HG03432 (cell line): ENCODE results near the gene CAMK1D.
"Not testable (repeated sequence)": the region's sequence is repeated elsewhere in the genome, so short reads cannot be mapped to it uniquely, and the experiment has no call there.

Experiments used
- ATAC-seq: cut with Tn5 transposase; IDR thresholded peaks from one replicate; pipeline ENCODE4 v1.9.1; 2021; ENCODE audit warnings: mild to moderate bottlenecking, moderate library complexity; ENCODE audit not compliant: unreplicated experiment

The CAMK1D gene

GRCh38 chr10:12835709-12836108, 486.4 kb downstream of the CAMK1D start:
- ATAC-seq, result no peak

DNA sequence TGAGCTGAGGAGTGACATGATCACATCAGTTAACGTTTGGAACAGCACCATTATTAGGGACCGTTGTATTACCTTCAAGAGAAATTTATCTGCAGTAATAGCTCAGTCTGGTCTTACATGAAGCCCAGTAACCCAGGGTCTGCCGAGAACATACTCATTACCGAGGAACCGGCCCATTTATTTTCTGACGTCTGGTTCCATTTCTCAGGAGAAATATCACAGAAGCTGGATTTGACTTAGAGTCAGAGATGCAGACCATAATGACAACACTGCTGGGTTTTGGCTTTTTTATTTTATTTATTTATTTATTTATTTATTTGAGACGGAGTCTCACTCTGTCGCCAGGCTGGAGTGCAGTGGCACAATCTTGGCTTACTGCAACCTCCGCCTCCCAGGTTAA, 489.0 kb downstream of the CAMK1D start:
- ATAC-seq, result no peak

GRCh38 chr10:12838995-12839927, 489.9 kb downstream of the CAMK1D start:
- no peak for ATAC-seq

DNA sequence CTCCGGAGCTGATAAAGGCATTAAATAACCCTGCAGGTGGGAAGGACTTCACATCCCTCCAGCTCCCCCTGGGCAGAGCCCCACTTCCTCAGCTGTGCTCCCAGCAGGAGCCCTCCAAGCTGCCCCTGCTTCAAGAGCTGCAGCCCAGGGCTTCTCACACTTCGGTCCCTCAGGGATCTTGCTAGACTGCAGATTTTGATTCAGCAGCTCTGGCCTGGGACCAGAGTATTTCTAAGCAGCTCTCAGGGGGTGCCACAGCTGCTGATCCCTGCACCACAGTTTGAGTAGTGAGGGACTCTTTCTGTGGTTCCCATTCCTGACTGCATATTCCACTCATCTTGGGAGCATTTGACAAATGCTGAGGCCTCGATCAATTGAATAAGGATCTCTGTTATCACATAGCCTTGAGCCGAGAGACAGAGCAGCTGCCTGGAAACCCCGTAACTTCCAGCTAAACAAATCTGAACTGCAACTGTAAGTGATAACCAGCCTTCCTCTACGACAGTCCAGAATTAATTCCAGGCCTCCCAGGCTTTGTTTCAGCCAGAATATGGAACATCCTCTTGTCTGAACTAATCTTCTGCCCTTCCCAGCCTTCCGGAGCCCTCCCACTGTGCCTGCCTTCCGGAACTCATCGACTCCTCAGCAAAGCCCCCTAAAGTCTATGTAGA, 490.7 kb downstream of the CAMK1D start:
- ATAC-seq, result no peak

GRCh38 chr10:12841426-12841825, 492.1 kb downstream of the CAMK1D start:
- no peak for ATAC-seq

DNA sequence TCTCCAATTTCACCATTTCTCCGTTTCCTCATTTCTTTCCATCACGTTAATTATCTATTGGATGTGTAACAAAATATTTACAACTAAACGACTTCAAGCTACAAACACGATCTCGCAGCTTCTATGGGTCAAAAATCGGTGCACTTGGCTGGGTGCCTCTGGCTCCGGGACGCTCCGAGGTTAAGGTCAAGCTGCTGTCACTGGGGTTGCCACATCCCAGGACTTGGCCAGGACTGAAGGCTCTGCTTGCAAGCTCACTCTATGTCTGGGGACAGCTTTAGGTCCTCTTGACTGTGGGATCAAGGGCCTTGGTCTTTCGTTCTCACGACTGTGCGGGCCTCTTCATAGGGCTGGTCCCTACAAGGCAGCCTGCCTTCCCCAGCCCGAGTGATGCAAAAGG, 492.5 kb downstream of the CAMK1D start:
- no peak for ATAC-seq

DNA sequence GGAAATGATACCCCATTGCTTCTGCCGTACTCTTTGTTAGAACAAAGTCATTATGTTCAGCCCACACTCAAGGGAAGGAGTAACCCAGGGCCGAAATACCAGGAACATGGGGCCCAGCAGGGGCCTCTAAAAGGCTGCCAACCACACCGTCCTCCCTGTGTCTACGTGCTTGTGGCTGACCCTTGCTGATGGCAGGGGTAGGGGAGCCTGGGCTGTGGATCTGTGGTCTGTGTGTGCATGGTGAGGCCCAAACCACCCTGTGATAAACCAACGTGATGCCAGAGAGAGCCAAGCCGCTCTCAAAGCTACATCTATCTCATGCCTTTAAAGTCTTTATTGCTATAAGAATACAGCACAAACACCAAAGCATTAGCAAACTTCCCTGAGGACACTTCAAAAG, 493.0 kb downstream of the CAMK1D start:
- ATAC-seq, result no peak

GRCh38 chr10:12843296-12843945, 494.1 kb downstream of the CAMK1D start:
- no peak for ATAC-seq

DNA sequence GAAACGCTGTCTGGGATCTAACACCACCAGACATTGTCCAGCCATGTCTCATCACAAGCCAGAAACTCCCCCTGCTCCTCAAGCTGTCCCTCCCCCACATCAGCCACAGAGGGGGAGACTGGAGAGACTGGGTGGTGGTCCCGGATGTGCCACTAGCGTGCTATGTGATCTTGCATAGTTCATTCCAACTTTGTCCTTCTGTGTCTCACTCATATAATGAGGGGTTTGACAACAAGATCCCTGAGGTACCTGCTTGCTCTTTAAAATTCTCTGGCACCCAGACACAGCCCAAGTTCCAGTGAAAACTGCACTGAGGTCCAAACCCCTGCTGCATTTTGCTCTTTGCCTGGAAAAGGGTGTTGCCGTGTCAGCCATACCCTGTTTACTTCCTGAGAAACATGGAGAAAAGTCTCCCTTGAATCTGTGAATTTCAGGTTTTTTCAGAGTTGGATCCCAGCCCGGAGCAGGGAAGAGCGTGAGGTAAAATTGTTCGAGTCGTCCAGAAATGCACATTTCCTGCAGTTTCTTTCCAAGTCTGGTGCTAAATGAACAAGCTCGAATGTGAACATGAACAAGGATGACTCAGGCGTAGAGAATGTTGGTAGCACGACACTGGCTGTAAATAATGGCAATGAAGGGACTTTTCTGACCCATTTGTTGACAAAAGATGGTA, 495.6 kb downstream of the CAMK1D start:
- ATAC-seq, result no peak

- ATAC-seq, result no peak
These were observed 497.4 kb downstream of the CAMK1D start for GRCh38 chr10:12846718-12847117.

DNA sequence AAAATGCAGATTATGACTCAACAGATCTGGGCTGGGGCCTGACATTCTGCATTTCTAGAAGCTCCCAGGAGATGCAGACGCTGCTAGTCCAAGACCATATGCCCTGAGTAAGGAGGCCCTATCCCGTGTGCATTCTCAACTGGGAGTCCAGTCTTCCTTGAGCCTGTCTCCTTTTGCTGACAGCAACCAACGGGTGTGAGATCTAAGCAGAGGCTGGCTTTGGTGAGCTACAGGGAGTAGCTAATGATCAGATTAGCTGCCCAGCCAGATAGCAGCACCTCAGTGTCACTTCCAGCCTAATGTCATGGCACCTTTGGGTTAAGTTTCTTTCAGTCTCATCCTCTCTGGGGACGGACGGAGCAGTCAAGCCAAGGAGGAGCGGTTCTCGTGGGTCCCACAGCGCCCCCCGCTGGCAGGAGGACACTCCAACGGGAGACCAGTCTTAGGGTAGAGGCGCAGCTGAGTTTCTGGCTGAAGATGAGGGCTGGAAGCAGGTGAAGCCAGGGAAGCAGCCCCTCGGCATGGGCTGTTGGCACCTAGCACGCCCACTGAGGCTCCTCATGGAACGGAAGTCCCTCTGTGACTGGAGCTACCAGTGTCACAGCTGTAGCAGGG, 498.1 kb downstream of the CAMK1D start:
- no peak for ATAC-seq

DNA sequence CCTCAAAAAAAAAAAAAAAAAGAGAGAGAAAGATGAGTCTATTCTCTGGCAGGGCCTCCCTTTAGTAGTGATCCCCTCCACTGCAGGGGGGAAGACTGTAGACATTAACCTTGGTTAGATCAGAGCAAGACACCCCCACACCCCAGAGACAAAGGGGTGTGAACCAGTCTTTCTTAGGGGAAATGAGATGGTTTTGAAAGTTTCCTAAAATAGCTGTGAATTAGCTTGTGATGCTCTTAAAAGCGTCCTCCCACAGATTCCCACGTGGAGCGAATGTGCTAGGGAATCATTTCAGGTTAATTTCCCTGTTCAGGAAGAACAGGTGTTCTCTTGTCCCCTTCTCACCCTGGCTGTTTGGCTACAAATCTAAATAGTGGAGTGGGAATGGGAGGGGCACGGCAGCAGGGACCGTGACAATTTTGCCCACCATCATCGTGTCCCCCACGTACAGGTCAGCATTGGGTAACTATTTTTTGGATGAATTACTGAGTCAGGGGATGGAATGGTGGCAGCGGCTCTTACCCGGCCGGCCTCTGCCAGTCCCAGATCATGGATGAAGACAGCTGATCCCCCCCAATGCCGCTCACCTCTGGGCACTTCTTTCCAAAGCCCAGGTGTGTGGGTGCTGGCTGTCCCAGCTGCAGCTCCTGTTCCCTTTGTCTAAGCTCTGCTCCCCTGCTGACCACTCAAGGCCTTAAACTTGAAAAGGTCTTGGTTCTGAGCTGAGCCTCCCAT, 499.3 kb downstream of the CAMK1D start:
- ATAC-seq, result no peak

- no peak for ATAC-seq
These were observed 500.2 kb downstream of the CAMK1D start for GRCh38 chr10:12849319-12850181.

- no peak for ATAC-seq
These were observed 503.3 kb downstream of the CAMK1D start for GRCh38 chr10:12852687-12853086.

DNA sequence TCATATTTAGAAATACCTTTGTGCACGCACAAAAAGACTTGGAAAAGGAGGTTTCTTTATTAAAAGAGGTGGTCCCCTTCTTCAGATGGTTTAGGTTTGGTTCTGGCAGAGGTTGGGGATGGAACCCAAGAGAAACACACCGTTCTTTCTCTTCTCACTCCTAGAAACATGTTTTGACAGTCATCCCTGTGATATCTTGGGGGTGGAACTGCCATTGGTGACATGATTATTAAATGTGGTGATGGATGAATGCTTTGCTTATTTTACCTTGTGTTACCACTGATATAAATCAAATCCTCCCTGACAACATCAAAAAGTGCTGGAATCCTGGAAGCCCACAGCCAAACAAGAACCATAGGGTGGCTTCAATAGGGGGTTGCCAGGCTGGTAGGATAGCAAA, 505.6 kb downstream of the CAMK1D start:
- no peak for ATAC-seq

DNA sequence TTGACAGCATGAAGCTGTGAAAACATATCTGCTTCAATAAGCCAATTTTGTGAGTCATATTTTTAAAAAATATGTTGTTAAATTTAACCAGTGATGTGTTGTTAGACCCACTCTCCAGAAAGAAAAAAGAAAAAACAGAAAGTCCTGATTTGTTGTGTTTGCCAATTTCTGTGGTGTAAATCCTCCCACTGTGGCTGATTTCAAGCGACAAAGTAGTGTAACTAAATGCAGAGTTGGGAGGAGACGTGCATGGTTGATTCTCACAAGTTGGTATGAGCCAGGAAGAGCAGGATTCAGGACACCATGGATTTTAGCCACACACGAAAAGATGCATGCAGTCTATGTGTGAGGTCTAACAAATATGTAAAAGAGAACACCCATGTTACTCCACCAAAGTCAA, 513.1 kb downstream of the CAMK1D start:
- ATAC-seq, result no peak

GRCh38 chr10:12865515-12865914, 516.2 kb downstream of the CAMK1D start:
- not testable (repeated sequence) for ATAC-seq

- ATAC-seq, result no peak
These were observed 518.9 kb downstream of the CAMK1D start for GRCh38 chr10:12868229-12868628.

DNA sequence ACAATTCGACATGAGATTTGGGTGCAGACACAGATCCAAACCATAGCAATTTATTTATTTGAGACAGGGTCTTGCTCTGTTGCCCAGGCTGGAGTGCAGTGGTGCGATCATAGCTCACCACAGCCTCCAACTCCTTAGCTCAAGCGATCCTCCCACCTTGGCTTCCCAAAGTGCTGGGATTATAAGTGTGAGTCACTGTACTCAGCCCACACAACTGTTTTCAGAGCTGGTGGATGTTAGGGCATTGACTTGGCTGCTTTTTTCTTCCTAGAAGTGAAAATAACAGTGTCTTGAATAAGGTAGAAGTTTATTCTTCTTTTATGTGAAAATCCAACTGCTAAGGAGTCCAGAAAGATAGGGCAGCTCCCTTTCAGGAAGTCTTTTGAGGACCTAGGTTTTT, 520.1 kb downstream of the CAMK1D start:
- ATAC-seq, result no peak
